H9 (cell line): ENCODE results near the gene NOTCH1. TPM values are rescaled to one million over a fixed set of nuclear protein-coding genes. Genes with fewer than 3 reads are reported as not detected.

Experiments used
- DNase-seq: peaks from one replicate; pipeline ENCODE4 v3.0.0-alpha.2; 2017
- H2AFZ ChIP-seq: one replicate; pipeline ENCODE4 v1.6.1; 2013; ENCODE audit warnings: mild to moderate bottlenecking, low read length, control low read depth, moderate library complexity
- H2AK5ac ChIP-seq: 2 replicates; pipeline ENCODE4 v1.6.1; 2013; ENCODE audit warnings: low read length, control low read depth, mixed read lengths; ENCODE audit not compliant: insufficient read length
- H2BK120ac ChIP-seq: one replicate; pipeline ENCODE4 v1.6.1; 2013; ENCODE audit warnings: low read depth, mild to moderate bottlenecking, low read length, control low read depth, inconsistent platforms; ENCODE audit not compliant: poor library complexity, severe bottlenecking
- H2BK12ac ChIP-seq: 2 replicates; pipeline ENCODE4 v1.6.1; 2013; ENCODE audit warnings: low read length, control low read depth, mixed read lengths, low read depth; ENCODE audit not compliant: insufficient read length
- H2BK15ac ChIP-seq: 2 replicates; pipeline ENCODE4 v1.6.1; 2013; ENCODE audit warnings: low read depth, low read length, control low read depth
- H2BK20ac ChIP-seq: one replicate; pipeline ENCODE4 v1.6.1; 2013; ENCODE audit warnings: low read depth, mild to moderate bottlenecking, low read length, control low read depth, inconsistent platforms; ENCODE audit not compliant: poor library complexity, severe bottlenecking
- H2BK5ac ChIP-seq: 2 replicates; pipeline ENCODE4 v1.6.1; 2013; ENCODE audit warnings: low read length, control low read depth, mixed read lengths; ENCODE audit not compliant: insufficient read length
- H3K14ac ChIP-seq: 2 replicates; pipeline ENCODE4 v1.6.1; 2013; ENCODE audit warnings: low read length, control low read depth; ENCODE audit not compliant: insufficient read depth
- H3K18ac ChIP-seq: 2 replicates; pipeline ENCODE4 v1.6.1; 2013; ENCODE audit warnings: low read depth, mild to moderate bottlenecking, mixed read lengths, low read length, control low read depth; ENCODE audit not compliant: insufficient read length
- H3K23ac ChIP-seq: 2 replicates; pipeline ENCODE4 v1.6.1; 2013; ENCODE audit warnings: low read length, control low read depth, mixed read lengths, low read depth; ENCODE audit not compliant: insufficient read length
- H3K23me2 ChIP-seq: 2 replicates; pipeline ENCODE4 v1.6.1; 2013; ENCODE audit warnings: low read depth, mild to moderate bottlenecking, mixed read lengths, low read length, control low read depth; ENCODE audit not compliant: insufficient read length, poor library complexity, severe bottlenecking
- H3K27ac ChIP-seq: 2 replicates; pipeline ENCODE4 v1.5.1; 2013; ENCODE audit warnings: low read length, control low read depth, mixed read lengths, low read depth; ENCODE audit not compliant: insufficient read length
- H3K27me3 ChIP-seq: 2 replicates; pipeline ENCODE4 v1.6.1; 2013; ENCODE audit warnings: low read length, control low read depth, inconsistent platforms; ENCODE audit not compliant: insufficient read depth
- H3K4ac ChIP-seq: 2 replicates; pipeline ENCODE4 v1.6.1; 2013; ENCODE audit warnings: low read depth, mild to moderate bottlenecking, control low read depth, inconsistent platforms, low read length, moderate library complexity
- H3K4me1 ChIP-seq: 2 replicates; pipeline ENCODE4 v1.6.1; 2013; ENCODE audit warnings: low read length, control low read depth, inconsistent platforms; ENCODE audit not compliant: insufficient read depth
- H3K4me2 ChIP-seq: 2 replicates; pipeline ENCODE4 v1.6.1; 2013; ENCODE audit warnings: low read length, control low read depth, mixed read lengths; ENCODE audit not compliant: insufficient read length, insufficient read depth
- H3K56ac ChIP-seq: 2 replicates; pipeline ENCODE4 v1.6.1; 2013; ENCODE audit warnings: low read depth, mild to moderate bottlenecking, mixed read lengths, low read length, control low read depth; ENCODE audit not compliant: insufficient read length
- H3K79me1 ChIP-seq: 2 replicates; pipeline ENCODE4 v1.6.1; 2013; ENCODE audit warnings: low read depth, mild to moderate bottlenecking, moderate library complexity, low read length, control low read depth, inconsistent platforms; ENCODE audit not compliant: insufficient read depth, poor library complexity, severe bottlenecking
- H3K79me2 ChIP-seq: 2 replicates; pipeline ENCODE4 v1.6.1; 2013; ENCODE audit warnings: low read length, control low read depth, inconsistent platforms; ENCODE audit not compliant: insufficient read depth
- H3K9ac ChIP-seq: 2 replicates; pipeline ENCODE4 v1.6.1; 2013; ENCODE audit warnings: low read length, control low read depth, mixed read lengths; ENCODE audit not compliant: insufficient read length; ENCODE audit errors: extremely low read depth
- H3K9me3 ChIP-seq: one replicate; pipeline ENCODE4 v1.6.1; 2013; ENCODE audit warnings: low read depth, low read length, inconsistent platforms; ENCODE audit not compliant: control insufficient read depth
- H3T11ph ChIP-seq: one replicate; pipeline ENCODE4 v1.6.1; 2013; ENCODE audit warnings: mild to moderate bottlenecking, low read length, control low read depth, inconsistent platforms
- H4K20me1 ChIP-seq: one replicate; pipeline ENCODE4 v1.6.1; 2013; ENCODE audit not compliant: control insufficient read depth, insufficient read length, insufficient read depth
- H4K5ac ChIP-seq: 2 replicates; pipeline ENCODE4 v1.6.1; 2013; ENCODE audit warnings: low read depth, mild to moderate bottlenecking, mixed read lengths, low read length, control low read depth; ENCODE audit not compliant: insufficient read length
- H4K8ac ChIP-seq: replicated peaks from 2 replicates; pipeline ENCODE4 v1.6.1; 2013; ENCODE audit warnings: low read length, control low read depth, mixed read lengths, low read depth; ENCODE audit not compliant: insufficient read length
- H4K91ac ChIP-seq: 2 replicates; pipeline ENCODE4 v1.6.1; 2013; ENCODE audit warnings: low read depth, mild to moderate bottlenecking, moderate library complexity, mixed read lengths, low read length, control low read depth; ENCODE audit not compliant: insufficient read length
- H3K27ac Mint-ChIP-seq, 3 experiments: 2 replicates in 2 of 3; 3 replicates in 1 of 3; pipeline ENCODE4 v1.8.0; 2020 to 2021; ENCODE audit warnings: mixed read lengths in 3 of 3, mild to moderate bottlenecking in 1 of 3, moderate library complexity in 1 of 3
- H3K27me3 Mint-ChIP-seq: 2 replicates; pipeline ENCODE4 v1.8.0; 2021; ENCODE audit warnings: low read depth, mild to moderate bottlenecking, moderate library complexity, mixed read lengths
- H3K36me3 Mint-ChIP-seq, 3 experiments: 2 replicates in 2 of 3; 3 replicates in 1 of 3; pipeline ENCODE4 v1.8.0; 2020 to 2021; ENCODE audit warnings: low read depth in 3 of 3, mixed read lengths in 3 of 3; ENCODE audit not compliant: insufficient read depth in 1 of 3
- H3K4me1 Mint-ChIP-seq, 2 experiments: 2 replicates each; pipeline ENCODE4 v1.8.0; 2020; ENCODE audit warnings: mixed read lengths in 2 of 2
- H3K4me3 Mint-ChIP-seq, 2 experiments: 2 replicates in 1 of 2; 3 replicates in 1 of 2; pipeline ENCODE4 v1.8.0; 2020 to 2021; ENCODE audit warnings: mild to moderate bottlenecking in 2 of 2, mixed read lengths in 2 of 2, moderate library complexity in 1 of 2
- H3K9me3 Mint-ChIP-seq, 2 experiments: 2 replicates in 1 of 2; 3 replicates in 1 of 2; pipeline ENCODE4 v1.8.0; 2020; ENCODE audit warnings: mild to moderate bottlenecking in 2 of 2, mixed read lengths in 2 of 2, moderate library complexity in 1 of 2
- WGBS: extraction: QIAGEN DNeasy Blood & Tissue Kit; methylation state at CpG from one replicate; pipeline ENCODE4 v1.1.7; 2013; ENCODE audit warnings: missing lambda C conversion rate, low lambda C conversion rate, mixed read lengths; ENCODE audit not compliant: insufficient read length; ENCODE audit errors: extremely low coverage; 5-methylcytosine and 5-hydroxymethylcytosine counted together
- long read RNA-seq: library from polyadenylated mRNA; unstranded; transcript quantifications from one replicate; pipeline ENCODE4 v2.0.0, GENCODE V29; 2020
- total RNA-seq: library from RNA; stranded (reverse); gene quantifications from 2 replicates; pipeline ENCODE4 v1.2.1, GENCODE V29; 2021
- TF ChIP-seq, protein P1 (sequence below): fragments of 200-600 bp; sonication (generic); conservative IDR thresholded peaks from 3 replicates; pipeline ENCODE4 v1.8.0; 2021; ENCODE audit warnings: antibody characterized with exemption, mild to moderate bottlenecking

The NOTCH1 gene
- total RNA-seq: 63.7 and 71.6 TPM in 2 replicates
- long read RNA-seq, partial matches to known transcripts: 6 of 35 reads
- long read RNA-seq, other reads (novel, unspliced or antisense): 29 of 35 reads

GRCh38 chr9:136545965-136546696 lies at the start of gene NOTCH1:
Gene NOTCH1, minus strand, starts transcription at chr9:136546048. Its CDS starts 262 bp downstream, at chr9:136545786.
- H2BK120ac ChIP-seq: no peak within 1 kb of the TSS
- peak within 1 kb of the TSS; percentile 60 for H3K4me2 ChIP-seq
- H3K4me1 ChIP-seq: no peaks in the 10 kb centered on the region; the same call in 1 of the 2 replicates
- H3K14ac ChIP-seq: peak within 1 kb of the TSS; percentile 58
- Mint-ChIP-seq H3K27me3 (no peaks in the 10 kb centered on the region; the same call in 1 of the 2 replicates), H3K4me1 (peaks cover 24 to 45% of the 10 kb centered on the region in 2 experiments), H3K4me3 (peak within 1 kb of the TSS; percentile 80 to 89), H3K36me3 (peaks cover 4 to 22% (median 18%) of the 10 kb centered on the region in 3 experiments; a peak in 5 of 7 replicates), H3K9me3 (no peaks in the 10 kb centered on the region), H3K27ac (peak within 1 kb of the TSS in 1 of 3 experiments; percentile 65; a peak in 1 of 7 replicates)
- no peak within 1 kb of the TSS for H3K27ac ChIP-seq
- H4K5ac ChIP-seq: no peak within 1 kb of the TSS
- H4K20me1 ChIP-seq: no peaks in the 10 kb centered on the region
- H3K56ac ChIP-seq: no peak within 1 kb of the TSS
- H2BK20ac ChIP-seq: no peak within 1 kb of the TSS
- peaks cover 10% of the 10 kb centered on the region for H3K23me2 ChIP-seq
- H3K4ac ChIP-seq: no peak within 1 kb of the TSS
- no peak within 1 kb of the TSS for H2BK15ac ChIP-seq
- peak; percentile 86 for DNase-seq
- peak within 1 kb of the TSS; percentile 58 for H3K18ac ChIP-seq
- no peak within 1 kb of the TSS for H2BK5ac ChIP-seq
- H2BK12ac ChIP-seq: no peak within 1 kb of the TSS
- H3K9me3 ChIP-seq: no peaks in the 10 kb centered on the region
- no peak within 1 kb of the TSS for H3K23ac ChIP-seq
- H2AFZ ChIP-seq: no peak within 1 kb of the TSS
- WGBS: no CpG with 5 or more reads among the region's 94 CpGs
- no peak within 1 kb of the TSS for H2AK5ac ChIP-seq
- H4K91ac ChIP-seq: no peak within 1 kb of the TSS
- no peak within 1 kb of the TSS for H3T11ph ChIP-seq
- H4K8ac ChIP-seq: no peak within 1 kb of the TSS
- peaks cover 9% of the 10 kb centered on the region for H3K79me1 ChIP-seq
- peaks cover 2% of the 10 kb centered on the region; the same call in 1 of the 2 replicates for H3K79me2 ChIP-seq
- TF ChIP-seq, protein P1, sequence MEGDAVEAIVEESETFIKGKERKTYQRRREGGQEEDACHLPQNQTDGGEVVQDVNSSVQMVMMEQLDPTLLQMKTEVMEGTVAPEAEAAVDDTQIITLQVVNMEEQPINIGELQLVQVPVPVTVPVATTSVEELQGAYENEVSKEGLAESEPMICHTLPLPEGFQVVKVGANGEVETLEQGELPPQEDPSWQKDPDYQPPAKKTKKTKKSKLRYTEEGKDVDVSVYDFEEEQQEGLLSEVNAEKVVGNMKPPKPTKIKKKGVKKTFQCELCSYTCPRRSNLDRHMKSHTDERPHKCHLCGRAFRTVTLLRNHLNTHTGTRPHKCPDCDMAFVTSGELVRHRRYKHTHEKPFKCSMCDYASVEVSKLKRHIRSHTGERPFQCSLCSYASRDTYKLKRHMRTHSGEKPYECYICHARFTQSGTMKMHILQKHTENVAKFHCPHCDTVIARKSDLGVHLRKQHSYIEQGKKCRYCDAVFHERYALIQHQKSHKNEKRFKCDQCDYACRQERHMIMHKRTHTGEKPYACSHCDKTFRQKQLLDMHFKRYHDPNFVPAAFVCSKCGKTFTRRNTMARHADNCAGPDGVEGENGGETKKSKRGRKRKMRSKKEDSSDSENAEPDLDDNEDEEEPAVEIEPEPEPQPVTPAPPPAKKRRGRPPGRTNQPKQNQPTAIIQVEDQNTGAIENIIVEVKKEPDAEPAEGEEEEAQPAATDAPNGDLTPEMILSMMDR: no peak; the same call in 2 of the 3 replicates
- H3K9ac ChIP-seq: no peak within 1 kb of the TSS
- H3K27me3 ChIP-seq: no peaks in the 10 kb centered on the region
